KG1 (cell line): Measurements from ENCODE around the gene ARL8B.
"Not testable (repeated sequence)": the region's sequence is repeated elsewhere in the genome, so short reads cannot be mapped to it uniquely, and the experiment has no call there.

Experiments
- DNase-seq: peaks from one replicate; lab custom pipeline; 2025; lab: John Stamatoyannopoulos, UW

Gene ARL8B

GRCh38 chr3:5145120-5145519 is 23.0 kb downstream of the ARL8B start:
- DNase-seq, result no peak

DNA sequence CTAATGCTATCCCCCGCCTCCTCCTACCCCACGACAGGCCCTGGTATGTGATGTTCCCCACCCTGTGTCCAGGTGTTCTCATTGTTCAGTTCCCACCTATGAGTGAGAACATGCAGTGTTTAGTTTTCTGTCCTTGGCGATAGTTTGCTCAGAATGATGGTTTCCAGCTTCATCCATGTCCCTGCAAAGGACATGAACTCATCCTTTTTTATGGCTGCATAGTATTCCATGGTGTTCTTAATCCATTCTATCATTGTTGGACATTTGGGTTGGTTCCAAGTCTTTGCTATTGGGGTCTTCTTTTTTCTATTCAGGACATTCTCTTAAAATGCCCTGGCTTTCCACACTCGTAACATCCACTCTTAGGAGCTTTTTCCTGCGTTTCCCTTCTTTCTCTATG is 25.1 kb downstream of the ARL8B start:
- DNase-seq, result not testable (repeated sequence)

DNA sequence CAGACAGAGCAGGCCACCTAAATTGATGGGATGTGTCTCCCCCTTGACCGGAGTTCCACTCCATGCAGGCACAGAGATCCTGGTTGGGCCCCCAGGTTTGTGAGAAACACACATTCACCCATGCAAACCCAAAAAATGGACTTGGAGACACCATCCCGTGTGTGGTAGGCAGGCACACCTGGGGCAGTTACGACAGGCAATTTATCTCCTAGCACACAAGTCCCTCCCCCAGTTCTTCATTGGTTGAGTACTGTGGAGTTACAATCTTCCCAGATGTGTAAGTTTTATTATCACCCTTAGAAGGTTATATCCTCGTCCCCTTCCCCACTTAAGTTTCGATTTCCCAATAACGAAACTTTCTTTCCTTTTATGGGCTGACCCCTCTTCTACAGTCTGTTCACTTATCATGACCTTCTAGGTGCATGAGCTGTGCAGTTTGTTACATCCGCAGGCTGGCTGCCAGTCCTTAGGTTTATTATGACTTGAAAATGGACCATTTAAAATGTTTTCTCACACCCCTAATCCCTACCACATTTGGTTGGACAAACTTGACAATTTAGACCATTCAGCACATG is 27.3 kb downstream of the ARL8B start:
- DNase-seq, result no peak

DNA sequence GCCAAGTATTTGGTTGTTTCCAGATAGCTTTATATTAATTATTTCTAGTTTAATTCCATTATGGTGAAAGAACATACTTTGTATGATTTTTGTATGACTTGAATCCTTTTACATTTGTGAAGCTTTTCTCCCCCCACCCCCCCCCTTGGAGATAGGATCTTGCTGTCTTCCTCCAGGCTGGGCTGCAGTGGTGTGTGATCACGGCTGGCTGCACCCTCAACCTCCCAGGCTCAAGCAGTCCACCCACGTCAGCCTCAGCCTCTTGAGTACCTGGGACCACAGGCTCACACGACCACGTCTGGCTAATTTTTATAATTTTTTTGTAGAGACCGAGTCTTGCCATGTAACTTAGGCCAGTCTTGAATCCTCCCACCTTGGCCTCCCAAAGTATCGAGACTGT is 29.5 kb downstream of the ARL8B start:
- DNase-seq, result no peak

- DNase-seq, result no peak
These were observed 31.0 kb downstream of the ARL8B start for GRCh38 chr3:5153074-5153473.

- DNase-seq, result no peak
These were observed 33.1 kb downstream of the ARL8B start for GRCh38 chr3:5155241-5155640.

DNA sequence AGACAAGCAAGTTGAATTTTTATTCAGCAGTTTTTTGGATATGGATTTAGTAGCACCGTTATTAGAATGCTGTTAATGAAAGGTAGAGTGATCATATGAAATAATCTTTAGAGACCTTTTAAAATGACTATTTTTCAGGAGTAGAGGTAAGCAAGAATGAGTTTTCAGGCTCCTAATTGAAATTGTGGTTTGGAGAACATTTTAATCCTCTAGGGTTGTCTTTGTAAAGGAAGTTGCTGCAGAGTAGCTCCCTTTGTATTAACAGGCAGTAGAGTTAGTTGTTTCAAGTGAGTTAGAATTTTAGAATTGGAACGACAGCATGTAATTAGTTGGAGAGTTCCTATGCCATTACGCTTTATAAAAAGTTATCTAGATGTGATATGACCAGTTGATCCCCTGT is 38.2 kb downstream of the ARL8B start:
- no peak for DNase-seq

DNA sequence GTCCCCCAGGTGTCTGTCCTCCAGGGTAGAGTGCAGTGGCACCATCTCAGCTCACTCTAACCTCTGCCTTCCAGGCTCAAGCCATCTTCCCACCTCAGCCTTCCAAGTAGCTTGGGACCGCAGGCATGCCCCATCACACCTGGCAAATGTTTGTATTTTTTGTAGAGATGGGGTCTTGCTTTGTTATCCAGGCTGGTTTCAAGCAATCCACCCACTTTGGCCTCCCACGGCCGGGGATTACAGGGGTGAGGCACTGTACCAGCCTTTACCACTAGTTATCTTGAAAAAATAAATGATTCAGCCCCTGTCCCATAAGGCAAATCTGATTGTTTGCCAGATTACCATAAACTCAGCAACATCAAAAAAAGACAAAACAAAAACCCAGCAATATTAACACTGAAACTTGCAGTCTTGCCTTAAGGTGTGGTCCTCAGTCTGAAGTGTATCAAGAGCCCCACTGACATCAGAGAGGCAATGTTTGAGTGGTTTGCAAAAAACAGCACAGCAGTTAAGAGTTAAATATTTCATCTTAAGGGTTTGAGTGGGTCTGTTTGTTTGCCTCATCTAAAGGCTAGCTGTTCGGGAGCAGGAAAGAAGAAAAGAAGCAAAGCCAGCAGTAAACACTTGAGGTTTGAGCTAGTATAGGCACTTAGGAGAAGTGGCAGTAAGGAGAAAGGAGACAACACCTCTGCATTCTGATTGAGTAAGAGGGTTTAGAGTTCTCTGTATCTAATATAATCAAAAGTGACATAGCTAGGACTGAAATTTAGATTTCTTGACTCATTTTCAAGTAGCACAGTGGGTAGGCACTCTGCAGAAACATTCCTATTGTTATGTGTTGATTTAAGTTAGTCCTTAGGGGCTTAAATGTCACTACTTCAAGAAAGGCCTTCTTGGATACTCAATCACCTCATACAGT is 39.1 kb downstream of the ARL8B start:
- DNase-seq, result no peak

- no peak for DNase-seq
These were observed 40.0 kb downstream of the ARL8B start for GRCh38 chr3:5162102-5162501.

DNA sequence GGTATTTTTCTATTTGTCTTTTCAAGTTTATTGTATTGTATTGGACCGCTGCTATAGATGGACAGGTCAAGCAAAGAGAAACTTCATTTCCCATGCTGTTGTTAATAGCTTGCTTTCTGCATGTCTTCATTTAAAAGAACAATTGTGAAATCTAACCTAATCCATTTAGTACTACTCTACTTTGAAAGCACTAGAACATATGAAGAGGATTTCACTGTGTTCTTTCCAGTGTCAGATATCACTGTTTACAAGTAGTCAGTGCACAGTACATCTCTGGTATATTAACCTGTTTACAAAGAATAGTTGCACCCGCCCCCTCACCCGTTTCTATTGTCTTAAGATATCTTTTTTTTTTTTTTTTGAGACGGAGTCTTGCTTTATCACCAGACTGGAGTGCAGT is 43.6 kb downstream of the ARL8B start:
- DNase-seq, result no peak

DNA sequence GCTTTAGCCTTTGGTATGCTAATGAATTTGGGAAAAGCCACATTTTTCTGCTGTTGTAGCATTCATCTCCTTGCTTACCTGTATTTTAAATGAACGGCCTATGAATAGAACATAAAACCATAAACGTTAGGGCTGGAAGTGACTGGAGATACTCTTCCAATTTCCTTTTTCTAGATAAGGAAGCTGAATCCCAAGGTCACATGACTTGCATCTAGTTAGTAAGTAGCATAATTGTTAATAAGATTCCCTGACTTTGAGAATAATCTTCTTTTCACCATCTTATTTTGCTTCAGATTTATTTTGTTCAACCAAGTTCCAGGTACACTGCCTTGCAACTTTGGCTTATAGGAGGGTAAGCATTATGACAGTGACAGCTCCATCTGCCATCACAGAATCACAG is 44.8 kb downstream of the ARL8B start:
- no peak for DNase-seq

DNA sequence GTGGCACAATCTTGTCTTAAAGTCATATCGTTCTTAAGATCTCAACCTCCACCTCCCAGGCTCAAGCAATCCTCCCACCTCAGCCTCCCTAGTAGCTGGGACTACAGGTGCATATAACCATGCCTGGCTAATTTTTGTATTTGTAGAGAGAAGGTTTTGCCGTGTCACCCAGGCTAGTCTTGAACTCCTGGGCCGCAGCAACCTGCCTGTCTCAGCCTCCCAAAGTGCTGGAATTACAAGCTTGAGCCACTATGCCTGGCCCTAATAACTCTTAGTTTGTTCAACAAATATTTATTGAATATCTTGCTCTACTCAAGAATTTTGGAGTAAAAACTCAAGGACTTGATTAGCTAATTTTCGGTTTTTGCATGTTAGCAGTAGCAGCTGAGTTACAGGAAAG is 46.0 kb downstream of the ARL8B start:
- DNase-seq, result no peak

- no peak for DNase-seq
These were observed 47.7 kb downstream of the ARL8B start for GRCh38 chr3:5169807-5170206.

- DNase-seq, result no peak
These were observed 48.9 kb downstream of the ARL8B start for GRCh38 chr3:5170975-5171374.

DNA sequence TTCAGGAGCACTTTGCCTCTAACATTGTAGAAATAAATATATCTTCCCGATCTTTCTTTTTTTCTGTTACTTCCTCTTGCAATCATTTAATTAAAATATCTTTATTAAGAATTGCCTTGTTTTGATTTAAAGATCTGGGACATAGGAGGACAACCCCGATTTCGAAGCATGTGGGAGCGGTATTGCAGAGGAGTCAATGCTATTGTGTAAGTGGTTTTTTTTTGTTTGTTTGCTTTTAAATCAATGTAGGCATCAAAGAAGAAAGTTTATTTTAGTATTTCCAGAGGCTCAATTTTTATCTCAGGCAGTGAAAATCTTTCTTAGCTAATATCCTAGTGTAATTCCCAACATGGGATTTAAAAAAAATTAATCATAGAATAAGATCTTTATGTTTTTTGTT is 49.9 kb downstream of the ARL8B start:
- DNase-seq, result no peak

- DNase-seq, result not testable (repeated sequence)
These were observed 56.9 kb downstream of the ARL8B start for GRCh38 chr3:5179036-5179435.

GRCh38 chr3:5181469-5182141 is 59.5 kb downstream of the ARL8B start:
- peak; percentile 37 for DNase-seq

GRCh38 chr3:5183714-5184113 is 61.6 kb downstream of the ARL8B start:
- DNase-seq, result not testable (repeated sequence)

- no peak for DNase-seq
These were observed 62.4 kb downstream of the ARL8B start for GRCh38 chr3:5184499-5184898.

DNA sequence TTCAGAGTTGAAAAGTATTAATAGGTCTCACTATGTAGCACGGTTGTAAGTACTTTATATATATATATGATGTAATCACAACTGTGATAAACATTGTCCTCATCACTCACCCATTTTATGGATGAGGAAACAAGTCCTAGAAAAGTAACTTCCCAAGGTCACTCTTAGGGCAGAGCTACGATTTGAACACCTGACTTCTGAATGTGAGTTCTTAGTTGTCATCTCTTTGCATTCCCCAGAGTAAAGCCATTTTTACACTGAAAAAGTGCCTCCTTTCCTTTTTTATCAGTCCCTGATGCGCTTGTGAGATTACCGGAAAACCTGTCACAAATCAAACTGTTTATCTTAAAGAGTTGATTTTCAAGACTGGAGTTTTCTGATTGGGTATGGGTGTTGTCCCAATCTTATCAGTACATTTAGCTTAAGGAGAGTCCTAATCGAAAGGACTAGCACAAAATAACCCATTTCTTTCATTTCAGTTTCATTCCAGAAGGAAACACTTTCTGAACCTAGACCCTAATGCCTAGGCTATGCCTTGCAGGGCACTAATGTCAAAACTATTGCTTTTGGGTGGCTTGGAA is 63.1 kb downstream of the ARL8B start:
- DNase-seq, result no peak

- DNase-seq, result peak; percentile 71
These were observed 64.2 kb downstream of the ARL8B start for GRCh38 chr3:5186089-5186857.

DNA sequence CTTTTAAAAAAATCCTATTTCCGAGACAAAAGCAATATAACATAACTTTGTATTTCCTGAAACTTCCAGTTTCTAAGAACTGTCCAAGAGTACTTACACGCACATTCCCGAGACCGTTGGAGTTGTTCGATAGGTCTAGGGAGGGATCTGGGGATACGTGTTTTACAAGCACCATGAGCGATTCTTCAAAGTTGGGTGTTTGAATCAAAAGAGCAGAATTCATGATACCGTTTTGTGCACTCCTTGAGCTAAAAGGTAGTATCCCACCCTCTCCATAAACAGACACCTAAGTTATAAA is 64.7 kb downstream of the ARL8B start:
- no peak for DNase-seq
